RWPE1 (cell line): ENCODE measurements around the gene TOX2.

ENCODE experiments used
- CTCF ChIA-PET: fragments of 350-600 bp; sonication (Branson Sonifier 250); formaldehyde crosslinking; extraction: SDS; loops from one replicate; lab custom pipeline; 2021; lab: Yijun Ruan, JAX
- POLR2A ChIA-PET: fragments of 400-600 bp; formaldehyde crosslinking; extraction: SDS; loops from one replicate; lab custom pipeline; 2020; ENCODE audit warnings: antibody characterized with exemption; ENCODE audit not compliant: low non-redundant PET; lab: Yijun Ruan, JAX
- DNase-seq: peaks from one replicate; pipeline ENCODE4 v3.0.0; 2012; ENCODE audit warnings: low spot score
- H3K27ac ChIP-seq: fragments of 450-650 bp; 2 replicates; pipeline ENCODE4 v1.5.1; 2017
- CTCF ChIP-seq: fragments of 450-650 bp; conservative IDR thresholded peaks from 2 replicates; pipeline ENCODE4 v1.5.1; 2017; ENCODE audit warnings: low read depth, mild to moderate bottlenecking

TOX2 gene

GRCh38 chr20:43995645-43996044, 81.0 kb downstream of the TOX2 start:
- no peak for DNase-seq
- TF ChIP-seq CTCF = no peak
- CTCF ChIA-PET = interaction anchor here (2.5 kb wide), 1 partner anchor 13 kb away, joined by 10 read pairs; no protein-coding TSS in a partner anchor
- no peak overlapping the region for H3K27ac ChIP-seq
- POLR2A ChIA-PET = no interaction called here

- no peak for DNase-seq
- CTCF ChIA-PET = interaction anchor here (0.7 to 2.5 kb wide), 3 partner anchors 8 to 13 kb away, joined by 6 to 10 read pairs (median 7); no protein-coding TSS in a partner anchor
- POLR2A ChIA-PET = no interaction called here
- TF ChIP-seq CTCF = no peak
- no peak overlapping the region for H3K27ac ChIP-seq
These were observed 81.7 kb downstream of the TOX2 start for GRCh38 chr20:43996240-43996930.

- no peak overlapping the region for H3K27ac ChIP-seq
- TF ChIP-seq CTCF = no peak
- CTCF ChIA-PET = interaction anchor here (0.7 to 1.1 kb wide), 2 partner anchors 10 to 15 kb away, joined by 3 read pairs; no protein-coding TSS in a partner anchor
- no peak for DNase-seq
- POLR2A ChIA-PET = no interaction called here
These were observed 85.2 kb downstream of the TOX2 start for GRCh38 chr20:43999848-44000247.

GRCh38 chr20:44001667-44002596, 87.3 kb downstream of the TOX2 start:
- DNase-seq = no peak
- ChIA-PET CTCF (interaction anchor here (0.6 kb wide), 1 partner anchor 91 kb away, joined by 5 read pairs; no protein-coding TSS in a partner anchor), POLR2A (no interaction called here)
- TF ChIP-seq CTCF = no peak
- no peak overlapping the region for H3K27ac ChIP-seq

GRCh38 chr20:44002861-44003260, 88.2 kb downstream of the TOX2 start:
- ChIA-PET CTCF (interaction anchor here (0.6 to 0.7 kb wide), 3 partner anchors 55 to 172 kb away, joined by 4 to 6 read pairs (median 5); no protein-coding TSS in a partner anchor), POLR2A (interaction anchor here (0.7 kb wide), 1 partner anchor 276 kb away, joined by 7 read pairs; no protein-coding TSS in a partner anchor)
- H3K27ac ChIP-seq = no peak overlapping the region
- DNase-seq = no peak
- no peak for TF ChIP-seq CTCF

- DNase-seq = no peak
- no peak for TF ChIP-seq CTCF
- ChIA-PET CTCF (interaction anchor here (0.6 to 1.4 kb wide), 4 partner anchors 11 to 173 kb away, joined by 4 to 6 read pairs (median 4); no protein-coding TSS in a partner anchor), POLR2A (interaction anchor here (0.7 kb wide), 1 partner anchor 276 kb away, joined by 7 read pairs; no protein-coding TSS in a partner anchor)
- H3K27ac ChIP-seq = no peak overlapping the region
These were observed 89.0 kb downstream of the TOX2 start for GRCh38 chr20:44003609-44004008.
